Type B pancreatic cell (in vitro differentiated cells): ENCODE results near the gene LAG3. TPM values are rescaled to one million over a fixed set of nuclear protein-coding genes. Genes with fewer than 3 reads are reported as not detected.

Source experiments
- DNase-seq: peaks from one replicate; pipeline ENCODE4 v3.0.0; 2021; ENCODE audit warnings: mixed read lengths; ENCODE audit not compliant: unreplicated experiment; ENCODE audit errors: extremely low spot score
- H3K27ac Mint-ChIP-seq: 2 replicates; pipeline ENCODE4 v1.8.0; 2021; ENCODE audit warnings: mild to moderate bottlenecking, mixed read lengths
- H3K27me3 Mint-ChIP-seq: 2 replicates; pipeline ENCODE4 v1.8.0; 2021; ENCODE audit warnings: mixed read lengths
- H3K36me3 Mint-ChIP-seq: 2 replicates; pipeline ENCODE4 v1.8.0; 2021; ENCODE audit warnings: mixed read lengths
- H3K4me1 Mint-ChIP-seq: one replicate; pipeline ENCODE4 v1.8.0; 2021; ENCODE audit warnings: mixed read lengths; ENCODE audit not compliant: unreplicated experiment
- H3K4me3 Mint-ChIP-seq: 2 replicates; pipeline ENCODE4 v1.8.0; 2021; ENCODE audit warnings: mild to moderate bottlenecking, mixed read lengths
- H3K9me3 Mint-ChIP-seq: 2 replicates; pipeline ENCODE4 v1.8.0; 2021; ENCODE audit warnings: mixed read lengths
- total RNA-seq: library from RNA; stranded (reverse); gene quantifications from 2 replicates; pipeline ENCODE4 v1.2.1, GENCODE V29; 2021; ENCODE audit warnings: low replicate concordance
- TF ChIP-seq, protein P1 (sequence below): fragments of 200-600 bp; sonication (generic); conservative IDR thresholded peaks from 2 replicates; pipeline ENCODE4 v1.5.0; 2021; ENCODE audit warnings: antibody characterized with exemption, mild to moderate bottlenecking

Gene LAG3
- total RNA-seq, 1 donor from 2014 or later: 2.6 TPM

DNA sequence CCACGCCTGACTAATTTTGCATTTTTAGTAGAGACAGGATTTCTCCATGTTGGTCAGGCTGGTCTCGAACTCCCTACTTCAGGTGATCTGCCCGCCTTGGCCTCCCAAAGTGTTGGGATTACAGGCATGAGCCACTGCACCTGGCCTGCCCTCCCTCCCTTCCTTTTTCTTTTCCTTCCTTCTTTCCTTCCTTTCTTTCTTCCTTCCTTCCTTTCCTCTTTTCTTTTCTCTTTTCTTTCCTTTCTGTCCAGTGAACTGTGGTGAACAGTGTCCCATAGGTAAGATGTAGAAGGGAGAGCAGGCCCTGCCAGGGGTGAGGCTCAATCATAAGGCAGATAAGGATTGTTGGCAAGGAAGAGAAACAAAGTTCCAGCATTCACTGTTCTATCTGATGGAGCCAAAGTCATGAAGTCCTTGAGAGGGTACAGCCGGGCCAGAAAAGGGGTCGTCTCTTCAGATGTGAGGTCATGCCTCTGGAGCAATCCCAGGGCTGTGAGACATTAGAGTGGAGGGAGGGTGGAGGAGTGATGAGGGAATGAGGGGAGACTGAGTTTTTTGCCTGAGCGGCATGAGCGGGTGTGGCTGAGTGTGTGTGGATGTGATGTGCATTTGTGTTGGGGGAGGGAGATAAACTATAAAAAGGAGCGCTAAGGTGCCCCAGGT is 15.2 kb upstream of the LAG3 start:
- DNase-seq: no peak
- Mint-ChIP-seq H3K9me3 (peaks cover under 1% of the 10 kb centered on the region), H3K4me1 (peaks cover 19% of the 10 kb centered on the region), H3K4me3 (no peak overlapping the region), H3K36me3 (no peaks in the 10 kb centered on the region), H3K27ac (no peak overlapping the region), H3K27me3 (no peaks in the 10 kb centered on the region)
- TF ChIP-seq, protein P1, sequence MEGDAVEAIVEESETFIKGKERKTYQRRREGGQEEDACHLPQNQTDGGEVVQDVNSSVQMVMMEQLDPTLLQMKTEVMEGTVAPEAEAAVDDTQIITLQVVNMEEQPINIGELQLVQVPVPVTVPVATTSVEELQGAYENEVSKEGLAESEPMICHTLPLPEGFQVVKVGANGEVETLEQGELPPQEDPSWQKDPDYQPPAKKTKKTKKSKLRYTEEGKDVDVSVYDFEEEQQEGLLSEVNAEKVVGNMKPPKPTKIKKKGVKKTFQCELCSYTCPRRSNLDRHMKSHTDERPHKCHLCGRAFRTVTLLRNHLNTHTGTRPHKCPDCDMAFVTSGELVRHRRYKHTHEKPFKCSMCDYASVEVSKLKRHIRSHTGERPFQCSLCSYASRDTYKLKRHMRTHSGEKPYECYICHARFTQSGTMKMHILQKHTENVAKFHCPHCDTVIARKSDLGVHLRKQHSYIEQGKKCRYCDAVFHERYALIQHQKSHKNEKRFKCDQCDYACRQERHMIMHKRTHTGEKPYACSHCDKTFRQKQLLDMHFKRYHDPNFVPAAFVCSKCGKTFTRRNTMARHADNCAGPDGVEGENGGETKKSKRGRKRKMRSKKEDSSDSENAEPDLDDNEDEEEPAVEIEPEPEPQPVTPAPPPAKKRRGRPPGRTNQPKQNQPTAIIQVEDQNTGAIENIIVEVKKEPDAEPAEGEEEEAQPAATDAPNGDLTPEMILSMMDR: no peak

DNA sequence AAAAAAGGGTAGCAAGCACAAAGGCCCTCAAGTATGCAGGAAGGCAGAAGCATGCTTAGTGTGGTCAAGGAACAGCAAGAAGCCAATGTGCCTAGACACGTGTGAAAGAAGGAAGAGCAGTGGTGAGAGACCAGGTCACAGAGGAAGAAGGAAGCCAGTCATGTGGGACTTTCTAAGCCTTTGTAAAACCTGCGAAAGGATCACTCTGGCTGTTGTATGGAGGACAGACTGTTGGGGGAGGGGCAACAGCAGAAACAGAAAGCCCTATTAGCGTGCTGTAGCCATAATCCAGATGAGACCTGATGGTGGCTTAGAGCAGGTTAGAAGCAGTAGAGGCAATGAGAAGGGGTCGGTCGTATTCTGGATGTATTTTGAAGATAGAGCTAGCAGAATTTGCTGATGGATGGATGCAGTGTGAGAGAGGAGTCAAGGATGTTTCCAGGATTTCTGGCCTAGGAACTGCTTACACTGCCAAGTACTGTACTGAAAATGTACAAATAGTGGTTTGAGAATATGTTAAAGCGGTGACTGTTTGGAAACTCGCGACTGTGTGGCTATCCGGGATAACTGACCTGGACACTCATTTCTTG is 13.7 kb upstream of the LAG3 start:
- TF ChIP-seq, protein P1: no peak
- Mint-ChIP-seq H3K4me1 (peaks cover 15% of the 10 kb centered on the region), H3K36me3 (no peaks in the 10 kb centered on the region), H3K27ac (no peak overlapping the region), H3K9me3 (peaks cover 5% of the 10 kb centered on the region), H3K27me3 (no peaks in the 10 kb centered on the region), H3K4me3 (no peak overlapping the region)
- DNase-seq: no peak

DNA sequence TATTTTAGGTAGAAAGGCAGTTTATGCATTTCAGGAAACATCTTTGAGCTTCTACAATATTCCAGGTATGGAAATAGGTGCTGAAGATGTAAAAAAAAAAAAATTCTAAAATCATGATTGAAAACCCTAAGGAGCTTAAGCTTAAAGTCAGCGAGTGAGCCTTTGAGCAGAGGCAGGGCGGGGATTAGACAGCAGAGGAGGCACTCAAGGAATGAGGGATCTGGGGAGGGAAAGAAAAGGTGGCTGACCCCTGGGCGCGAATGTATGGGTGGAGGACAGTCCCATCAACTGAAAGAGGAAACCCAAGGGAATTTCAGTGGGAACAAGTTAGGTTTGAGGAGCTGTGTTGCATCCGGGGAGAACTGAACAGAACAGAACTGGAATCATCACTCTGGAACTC is 12.6 kb upstream of the LAG3 start:
- Mint-ChIP-seq H3K36me3 (no peaks in the 10 kb centered on the region), H3K4me1 (peaks cover 16% of the 10 kb centered on the region), H3K9me3 (peaks cover 5% of the 10 kb centered on the region), H3K27me3 (peaks cover 7% of the 10 kb centered on the region), H3K27ac (no peak overlapping the region), H3K4me3 (no peak overlapping the region)
- TF ChIP-seq, protein P1: no peak
- no peak for DNase-seq

DNA sequence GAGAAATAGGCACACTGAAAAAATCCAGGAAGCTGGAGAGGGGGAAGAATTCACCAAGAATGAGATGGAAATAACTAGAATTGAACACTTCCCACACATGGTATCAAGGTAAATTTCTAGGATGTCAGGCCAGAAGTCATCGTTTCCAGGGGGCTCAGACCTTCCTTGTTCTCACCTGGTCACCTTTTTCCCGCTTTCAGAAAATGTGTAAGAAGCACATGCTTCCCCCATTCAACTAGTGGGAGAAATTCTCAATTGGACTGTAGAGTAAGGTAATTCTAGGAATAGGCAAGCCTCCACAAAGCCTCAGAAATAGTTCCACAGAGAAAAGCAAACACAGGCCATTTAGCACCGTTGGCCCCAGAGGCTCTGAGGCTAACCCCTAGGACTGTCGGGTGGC is 8.9 kb upstream of the LAG3 start:
- TF ChIP-seq, protein P1: no peak
- Mint-ChIP-seq H3K9me3 (peaks cover 5% of the 10 kb centered on the region), H3K27me3 (peaks cover 18% of the 10 kb centered on the region), H3K27ac (peak overlapping the region; percentile 73), H3K36me3 (peaks cover 4% of the 10 kb centered on the region), H3K4me3 (peak overlapping the region; percentile 85), H3K4me1 (peaks cover 31% of the 10 kb centered on the region)
- no peak for DNase-seq

DNA sequence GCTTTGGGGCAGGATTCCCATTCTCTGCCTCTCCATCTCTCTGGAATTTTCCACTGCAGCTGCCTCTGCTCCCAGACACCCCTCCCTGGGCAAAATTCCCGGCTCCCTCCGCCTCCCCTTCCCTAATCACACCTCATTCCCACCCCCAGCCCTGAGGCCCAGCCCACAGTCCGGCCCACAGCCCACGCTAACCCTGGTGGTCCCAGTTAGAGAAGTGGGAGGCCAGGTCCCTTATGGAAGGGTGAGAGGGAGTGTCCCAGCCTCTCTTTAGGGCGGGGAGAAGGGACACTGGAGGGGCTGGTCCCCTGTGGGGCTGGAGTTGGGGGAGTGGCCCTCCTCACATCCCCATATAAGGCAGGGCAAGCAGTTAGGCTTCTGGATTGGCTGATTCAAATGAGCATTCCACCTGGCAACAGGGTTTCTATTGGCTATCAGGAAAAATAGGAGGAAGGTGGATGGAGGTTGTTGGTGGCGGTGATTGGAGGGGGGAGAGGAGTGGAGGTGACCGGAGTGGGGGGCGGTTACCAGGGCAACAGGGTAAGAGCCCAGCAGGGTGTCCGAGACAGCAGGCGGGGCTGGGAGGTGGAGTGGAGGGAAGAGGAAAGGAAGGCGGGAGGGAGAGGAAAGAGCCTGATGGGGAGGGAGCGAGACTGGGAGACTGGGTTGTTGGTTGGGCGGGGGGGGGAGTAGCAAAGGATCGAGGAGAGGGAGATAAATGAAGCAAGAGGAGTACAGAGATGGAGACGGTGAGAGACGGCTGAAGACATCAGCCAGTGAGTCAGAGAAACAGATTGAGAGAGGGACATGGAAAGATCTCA is 8.1 kb upstream of the LAG3 start:
- Mint-ChIP-seq H3K4me1 (peaks cover 40% of the 10 kb centered on the region), H3K9me3 (peaks cover 5% of the 10 kb centered on the region), H3K27ac (peak overlapping the region; percentile 73), H3K4me3 (peak overlapping the region; percentile 85), H3K36me3 (peaks cover 4% of the 10 kb centered on the region), H3K27me3 (peaks cover 22% of the 10 kb centered on the region)
- TF ChIP-seq, protein P1: no peak
- DNase-seq: peak; percentile 88
